ENCODE results near the gene MAB21L2. TPM values are rescaled to one million over a fixed set of nuclear protein-coding genes. Genes with fewer than 3 reads are reported as not detected.

Gene MAB21L2
- total RNA-seq, 1 experiment from 2014 or later: not detected

- TF ChIP-seq MAX (IDR thresholded peaks at IDR 0.05): no peak
- no peak for TF ChIP-seq RAD21 (IDR thresholded peaks at IDR 0.05; ENCODE audit: low read depth)
Observed at GRCh38 chr4:150580306-150580705, 1.6 kb upstream of the MAB21L2 start (continued).

GRCh38 chr4:150581056-150581605, 820 bp upstream of the MAB21L2 start:
- Histone ChIP-seq H3K4me1 (ENCODE audit: control insufficient read depth in 1 of 2, insufficient read depth in 2 of 2, low read length in 2 of 2) (no peaks in the 10 kb centered on the region), H3K9me2 (ENCODE audit: insufficient read depth) (no peaks in the 10 kb centered on the region), H3K27ac (ENCODE audit: low read depth, low read length) (no peak overlapping the region), H3K9me3 (ENCODE audit: control insufficient read depth in 1 of 2, insufficient read depth in 1 of 2, low read depth in 1 of 2, low read length in 2 of 2) (no peaks in the 10 kb centered on the region), H3K4me3 (replicated peaks in 1 of 2; ENCODE audit: low read depth in 1 of 2, low read length in 2 of 2) (no peak overlapping the region), H3K4me2 (ENCODE audit: low read length) (no peak overlapping the region), H4K20me1 (ENCODE audit: insufficient read depth) (no peaks in the 10 kb centered on the region), H3K27me3 (ENCODE audit: insufficient read depth, low read length) (no peaks in the 10 kb centered on the region), H2AFZ (ENCODE audit: low read depth, low read length, poor library complexity, severe bottlenecking) (no peak overlapping the region), H3K36me3 (ENCODE audit: control insufficient read depth in 1 of 2, insufficient read depth in 2 of 2, low read length in 2 of 2) (no peaks in the 10 kb centered on the region), H3K79me2 (ENCODE audit: insufficient read depth, low read length) (no peaks in the 10 kb centered on the region), H3K9ac (ENCODE audit: low read length) (no peak overlapping the region)
- BruUV-seq (replicated peaks): no TSS peak
- ATAC-seq (no peak), DNase-seq (ENCODE audit: low read depth, low spot score) (no peak)
- POLR2A ChIA-PET: no interaction called here
- CTCF ChIA-PET: no interaction called here
- TF ChIP-seq POLR2AphosphoS5 (IDR thresholded peaks at IDR 0.05; ENCODE audit: low read depth, low read length): no peak
- no peak for TF ChIP-seq ELF1 (IDR thresholded peaks at IDR 0.05; ENCODE audit: borderline replicate concordance, low read depth)
- TF ChIP-seq SIN3A (IDR thresholded peaks at IDR 0.05; ENCODE audit: low read depth): no peak
- TF ChIP-seq EZH2phosphoT487 (IDR thresholded peaks at IDR 0.05; ENCODE audit: borderline replicate concordance): no peak
- TF ChIP-seq ZBTB33 (IDR thresholded peaks at IDR 0.05; ENCODE audit: extremely low read depth, insufficient replicate concordance, low read length): no peak
- TF ChIP-seq CTCF (IDR thresholded peaks at IDR 0.05 in 2 of 3, conservative IDR thresholded peaks at IDR 0.05 in 1 of 3; ENCODE audit: borderline replicate concordance in 1 of 3, insufficient read depth in 1 of 3, low read depth in 2 of 3, low read length in 2 of 3): no peak
- no peak for TF ChIP-seq RAD21 (IDR thresholded peaks at IDR 0.05; ENCODE audit: low read depth)
- no peak for TF ChIP-seq ZFX (IDR thresholded peaks at IDR 0.05)
- TF ChIP-seq POLR2A (IDR thresholded peaks at IDR 0.05; ENCODE audit: borderline replicate concordance, extremely low read depth, insufficient read depth, insufficient read length): no peak
- TF ChIP-seq FOSL1 (IDR thresholded peaks at IDR 0.05; ENCODE audit: low read depth): no peak
- no peak for TF ChIP-seq ZNF274 (IDR thresholded peaks at IDR 0.05; ENCODE audit: low read depth, low read length)
- RAD21 ChIA-PET (ENCODE audit: low non-redundant PET in 1 of 2, low total read pairs in 2 of 2, uncharacterized antibody in 2 of 2, unreplicated experiment in 2 of 2): interaction anchor here in 1 of 2 experiments (0.6 kb wide), 1 partner anchor 26 kb away, joined by 5 read pairs; no protein-coding TSS in a partner anchor
- intact Hi-C loops (cut with micrococcal nuclease): no loop called here
